Left lung (tissue), 10 donors: Measurements from ENCODE around the gene C1orf198. TPM values are rescaled to one million over a fixed set of nuclear protein-coding genes. Genes with fewer than 3 reads are reported as not detected.

Experiments
- ATAC-seq: fragments of 200-7000 bp; cut with Tn5 transposase; one replicate; pipeline ENCODE4 v1.9.1; 2020; ENCODE audit warnings: moderate library complexity
- DNase-seq, 4 donors: peaks; one replicate each; pipeline ENCODE4 v3.0.0-alpha.2; 2013 to 2020
- H3K27ac ChIP-seq, 2 donors: fragments of 200-600 bp; sonication (generic) in 1 of 2; one replicate each; pipeline versions ENCODE4 v1.5.0 to v1.8.0; 2020 to 2021
- H3K27me3 ChIP-seq, 2 donors: fragments of 200-600 bp; sonication (generic) in 1 of 2; one replicate each; pipeline versions ENCODE4 v1.5.0 to v1.8.0; 2020 to 2021
- H3K36me3 ChIP-seq, 2 donors: fragments of 200-600 bp; sonication (generic) in 1 of 2; one replicate each; pipeline versions ENCODE4 v1.5.0 to v1.8.0; 2020 to 2021
- H3K4me1 ChIP-seq, 2 donors: fragments of 200-600 bp; one replicate each; pipeline ENCODE4 v1.8.0; 2021
- H3K4me3 ChIP-seq, 2 donors: fragments of 200-600 bp; sonication (generic) in 1 of 2; one replicate each; pipeline versions ENCODE4 v1.5.0 to v1.8.0; 2020 to 2021; ENCODE audit warnings: mild to moderate bottlenecking in 1 of 2
- H3K9me3 ChIP-seq, 2 donors: fragments of 200-600 bp; sonication (generic) in 1 of 2; one replicate each; pipeline versions ENCODE4 v1.5.0 to v1.8.0; 2020 to 2021
- intact Hi-C, 2 donors: fragments of 100-400 bp; cut with DNase I; formaldehyde crosslinking; loops; one replicate each; pipeline versions ENCODE4 v1.11.2 to v1.14.2; 2022
- polyA plus RNA-seq, 6 donors: library from polyadenylated mRNA; unstranded; fragments of 120-200 nt; gene quantifications; one replicate each; pipeline ENCODE4 v1.2.1, GENCODE V29; 2013; ENCODE audit not compliant: insufficient read length in 6 of 6
- total RNA-seq, 2 donors: library from RNA; stranded (reverse); fragmentation: NEBNext Ultra II Directional; extraction: Animal tissue kit (Norgen Biotek cat#: 25700); gene quantifications; one replicate each; pipeline ENCODE4 v1.2.1, GENCODE V29; 2021
- TF ChIP-seq, protein P1 (sequence below), 2 donors: fragments of 200-600 bp; sonication (generic) in 1 of 2; IDR thresholded peaks; one replicate each; pipeline versions ENCODE4 v1.5.0 to v1.8.0; 2021; ENCODE audit warnings: antibody characterized with exemption in 2 of 2
- donor health status: DM: no; HTN: yes; CAD: no.
- donor health status: DM: no; HTN: no; CAD: no.

The C1orf198 gene
- total and polyA plus RNA-seq, 8 donors: 36.2 to 116 (median 78.3) TPM

- TF ChIP-seq, protein P1, sequence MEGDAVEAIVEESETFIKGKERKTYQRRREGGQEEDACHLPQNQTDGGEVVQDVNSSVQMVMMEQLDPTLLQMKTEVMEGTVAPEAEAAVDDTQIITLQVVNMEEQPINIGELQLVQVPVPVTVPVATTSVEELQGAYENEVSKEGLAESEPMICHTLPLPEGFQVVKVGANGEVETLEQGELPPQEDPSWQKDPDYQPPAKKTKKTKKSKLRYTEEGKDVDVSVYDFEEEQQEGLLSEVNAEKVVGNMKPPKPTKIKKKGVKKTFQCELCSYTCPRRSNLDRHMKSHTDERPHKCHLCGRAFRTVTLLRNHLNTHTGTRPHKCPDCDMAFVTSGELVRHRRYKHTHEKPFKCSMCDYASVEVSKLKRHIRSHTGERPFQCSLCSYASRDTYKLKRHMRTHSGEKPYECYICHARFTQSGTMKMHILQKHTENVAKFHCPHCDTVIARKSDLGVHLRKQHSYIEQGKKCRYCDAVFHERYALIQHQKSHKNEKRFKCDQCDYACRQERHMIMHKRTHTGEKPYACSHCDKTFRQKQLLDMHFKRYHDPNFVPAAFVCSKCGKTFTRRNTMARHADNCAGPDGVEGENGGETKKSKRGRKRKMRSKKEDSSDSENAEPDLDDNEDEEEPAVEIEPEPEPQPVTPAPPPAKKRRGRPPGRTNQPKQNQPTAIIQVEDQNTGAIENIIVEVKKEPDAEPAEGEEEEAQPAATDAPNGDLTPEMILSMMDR (IDR thresholded peaks at IDR 0.05): no peak
- Histone ChIP-seq H3K27ac (no peak overlapping the region), H3K27me3 (no peaks in the 10 kb centered on the region), H3K4me1 (peaks cover 11 to 12% of the 10 kb centered on the region in 2 donors), H3K9me3 (no peaks in the 10 kb centered on the region), H3K36me3 (no peaks in the 10 kb centered on the region), H3K4me3 (no peak overlapping the region)
- DNase-seq (peak in 1 of 4 donors; percentile 54), ATAC-seq (no peak)
- intact Hi-C loops: no loop called here
Measured at GRCh38 chr1:230827081-230827681, 41.1 kb downstream of the C1orf198 start.

GRCh38 chr1:230826166-230826875, 42.0 kb downstream of the C1orf198 start:
- intact Hi-C loops: no loop called here
- no peaks in the 10 kb centered on the region for H3K36me3 ChIP-seq
- peaks cover 11 to 12% of the 10 kb centered on the region in 2 donors for H3K4me1 ChIP-seq
- TF ChIP-seq, protein P1 (IDR thresholded peaks at IDR 0.05): no peak
- H3K9me3 ChIP-seq: no peaks in the 10 kb centered on the region
- H3K27ac ChIP-seq: no peak overlapping the region
- H3K4me3 ChIP-seq: no peak overlapping the region
- H3K27me3 ChIP-seq: no peaks in the 10 kb centered on the region
- no peak for DNase-seq
- ATAC-seq: no peak

- no peak overlapping the region for H3K27ac ChIP-seq
- DNase-seq (no peak), ATAC-seq (no peak)
- TF ChIP-seq, protein P1 (IDR thresholded peaks at IDR 0.05): no peak
- no peaks in the 10 kb centered on the region for H3K36me3 ChIP-seq
- H3K4me3 ChIP-seq: no peak overlapping the region
- H3K9me3 ChIP-seq: no peaks in the 10 kb centered on the region
- H3K4me1 ChIP-seq: peaks cover 11 to 12% of the 10 kb centered on the region in 2 donors
- intact Hi-C loops: no loop called here
- no peaks in the 10 kb centered on the region for H3K27me3 ChIP-seq
Measured at GRCh38 chr1:230825761-230826160, 42.6 kb downstream of the C1orf198 start.

DNA sequence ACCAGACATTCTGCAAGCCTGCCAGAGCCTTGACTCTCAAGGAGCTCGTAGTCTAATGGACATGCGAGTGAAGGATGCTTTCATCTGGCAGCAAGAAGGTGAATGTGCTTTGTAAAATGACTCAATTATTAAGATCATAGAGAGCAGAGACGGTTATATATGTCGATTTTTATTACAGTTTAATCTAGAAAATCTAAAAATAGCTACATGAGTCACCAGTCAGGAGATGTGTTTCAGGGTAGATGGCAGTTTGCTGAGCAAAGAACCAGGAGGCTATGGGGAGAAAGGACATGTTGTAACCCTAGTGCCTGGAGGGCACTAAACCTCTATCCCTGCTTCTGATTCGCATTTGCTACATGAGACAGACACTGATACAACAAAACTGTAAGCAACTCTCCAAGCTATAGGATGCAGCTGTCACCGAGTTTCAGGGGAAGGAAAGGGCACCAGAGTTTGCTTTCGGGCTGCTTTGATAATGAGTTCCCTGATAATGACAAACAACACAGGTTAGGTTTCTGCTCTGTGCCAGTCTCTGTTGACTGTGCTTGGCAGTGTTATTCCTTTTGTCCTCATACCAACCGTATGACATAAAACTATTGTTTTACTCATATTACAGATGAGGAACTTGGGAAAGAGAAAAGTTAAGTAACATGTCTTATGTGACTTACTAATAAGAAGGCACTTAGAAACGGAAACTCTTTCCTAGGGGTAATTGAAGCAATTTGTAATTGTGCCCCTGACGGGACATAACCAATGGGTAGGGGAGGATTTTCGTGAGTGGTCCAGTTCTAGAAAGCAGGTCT, 43.2 kb downstream of the C1orf198 start:
- DNase-seq (no peak), ATAC-seq (peak; percentile 69)
- Histone ChIP-seq H3K36me3 (no peaks in the 10 kb centered on the region), H3K9me3 (no peaks in the 10 kb centered on the region), H3K27me3 (no peaks in the 10 kb centered on the region), H3K4me1 (peaks cover 11 to 12% of the 10 kb centered on the region in 2 donors), H3K4me3 (no peak overlapping the region), H3K27ac (no peak overlapping the region)
- intact Hi-C loops: no loop called here
- TF ChIP-seq, protein P1 (IDR thresholded peaks at IDR 0.05): no peak

DNA sequence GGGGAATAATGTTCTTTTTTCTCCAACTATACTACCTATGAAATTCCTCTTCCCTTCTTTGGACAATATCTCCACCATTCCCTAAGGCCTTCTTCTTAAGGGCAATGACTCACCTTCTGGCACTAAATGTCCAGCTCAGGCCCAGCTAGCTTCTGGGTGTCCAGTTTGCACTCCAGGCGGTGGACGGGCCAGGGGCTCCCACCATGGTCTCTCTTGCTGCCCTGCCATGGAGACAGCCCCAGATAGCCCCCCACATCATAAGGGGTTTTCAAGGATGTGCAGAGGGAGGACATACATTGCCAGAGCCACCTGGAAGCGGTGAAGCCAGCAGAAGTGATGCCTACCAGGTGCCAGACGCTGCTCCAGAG, 43.8 kb downstream of the C1orf198 start:
- no peaks in the 10 kb centered on the region for H3K36me3 ChIP-seq
- TF ChIP-seq, protein P1 (IDR thresholded peaks at IDR 0.05): no peak
- DNase-seq: no peak
- peak; percentile 10 for ATAC-seq
- H3K9me3 ChIP-seq: no peaks in the 10 kb centered on the region
- H3K27me3 ChIP-seq: no peaks in the 10 kb centered on the region
- no peak overlapping the region for H3K4me3 ChIP-seq
- intact Hi-C loops: no loop called here
- peaks cover 11 to 12% of the 10 kb centered on the region in 2 donors for H3K4me1 ChIP-seq
- H3K27ac ChIP-seq: no peak overlapping the region
